Ovary (tissue), 9 donors: ENCODE results near the gene GUCA2B. TPM values are rescaled to one million over a fixed set of nuclear protein-coding genes. Genes with fewer than 3 reads are reported as not detected.

ENCODE experiments used
- DNase-seq, 5 donors: peaks; one replicate each; pipeline ENCODE4 v3.0.0-alpha.2; 2019 to 2020
- H3K27ac ChIP-seq, 2 donors: fragments of 200-600 bp; one replicate each; pipeline versions ENCODE4 v1.5.1 to v1.8.0; 2019 to 2022
- H3K27me3 ChIP-seq: fragments of 200-600 bp; one replicate; pipeline ENCODE4 v1.8.0; 2022
- H3K36me3 ChIP-seq: fragments of 200-600 bp; sonication (generic); one replicate; pipeline ENCODE4 v1.5.1; 2019
- H3K4me1 ChIP-seq: one replicate; pipeline ENCODE4 v1.8.1; 2013; ENCODE audit warnings: mild to moderate bottlenecking, moderate library complexity; ENCODE audit not compliant: insufficient read depth
- H3K4me3 ChIP-seq: fragments of 200-600 bp; sonication (generic); one replicate; pipeline ENCODE4 v1.5.1; 2017
- H3K9me3 ChIP-seq, 2 donors: fragments of 200-600 bp in 1 of 2; sonication (generic) in 1 of 2; one replicate each; pipeline versions ENCODE4 v1.5.1 to v1.8.1; 2013 to 2019; ENCODE audit warnings: mild to moderate bottlenecking in 1 of 2, moderate library complexity in 1 of 2
- EP300 ChIP-seq: sonication (generic); formaldehyde crosslinking; IDR thresholded peaks from one replicate; pipeline ENCODE4 v1.6.1; 2017; ENCODE audit warnings: antibody characterized with exemption
- POLR2A ChIP-seq: fragments of 450-650 bp; IDR thresholded peaks from one replicate; pipeline ENCODE4 v1.6.1; 2017; ENCODE audit warnings: antibody characterized with exemption, mild to moderate bottlenecking, moderate library complexity
- WGBS, 3 donors: extraction: QIAGEN DNeasy Blood & Tissue Kit in 1 of 3; methylation state at CpG; one replicate each; pipeline versions ENCODE4 v1.1.5 to v1.1.7; 2013 to 2017; 5-methylcytosine and 5-hydroxymethylcytosine counted together
- intact Hi-C, 4 donors: fragments of 100-400 bp; cut with DNase I; formaldehyde crosslinking; loops; one replicate each; pipeline versions ENCODE4 v1.11.0 to v1.15.1; 2022 to 2023
- polyA plus RNA-seq, 2 donors: library from polyadenylated mRNA; stranded (reverse); fragments of 200-250 nt in 1 of 2; fragments of 350-450 nt in 1 of 2; fragmentation: Illumina TruSeq in 1 of 2; extraction: RNeasy Lipid Tissue Mini Kit (QIAGEN cat#74804) in 1 of 2; gene quantifications; one replicate each; pipeline ENCODE4 v1.2.3, GENCODE V29; 2013 to 2014
- total RNA-seq, 7 donors: library from RNA; depleted of rRNA in 2 of 7; stranded (reverse); fragments of >200 nt in 2 of 7; fragmentation: NEBNext Ultra II Directional in 3 of 7; extraction: Animal tissue kit (Norgen Biotek cat#: 25700) in 3 of 7; gene quantifications; one replicate each; pipeline versions ENCODE4 v1.1.0 to v1.2.4, GENCODE V29; 2016 to 2023
- TF ChIP-seq, protein P1 (sequence below), 3 donors: fragments of 450-650 bp in 2 of 3; fragments of 200-600 bp in 1 of 3; IDR thresholded peaks; one replicate each; pipeline versions ENCODE4 v1.5.1 to v1.8.0; 2016 to 2022; ENCODE audit warnings: antibody characterized with exemption in 3 of 3, mild to moderate bottlenecking in 1 of 3
- donor health status: DM: no; HTN: no; CAD: no; lungs with moderate emphysema.
- donor health status: DM: no; HTN: no; CAD: no.
- donor health status: Bipolar disorder and iron deficiency.
- donor health status: DM: yes; HTN: yes; CAD: no.
- donor health status: DM: no; HTN: no; CAD: no.
- donor health status: DM: yes; HTN: yes; CAD: no.

Gene GUCA2B
- total and polyA plus RNA-seq, 9 donors, result not detected

DNA sequence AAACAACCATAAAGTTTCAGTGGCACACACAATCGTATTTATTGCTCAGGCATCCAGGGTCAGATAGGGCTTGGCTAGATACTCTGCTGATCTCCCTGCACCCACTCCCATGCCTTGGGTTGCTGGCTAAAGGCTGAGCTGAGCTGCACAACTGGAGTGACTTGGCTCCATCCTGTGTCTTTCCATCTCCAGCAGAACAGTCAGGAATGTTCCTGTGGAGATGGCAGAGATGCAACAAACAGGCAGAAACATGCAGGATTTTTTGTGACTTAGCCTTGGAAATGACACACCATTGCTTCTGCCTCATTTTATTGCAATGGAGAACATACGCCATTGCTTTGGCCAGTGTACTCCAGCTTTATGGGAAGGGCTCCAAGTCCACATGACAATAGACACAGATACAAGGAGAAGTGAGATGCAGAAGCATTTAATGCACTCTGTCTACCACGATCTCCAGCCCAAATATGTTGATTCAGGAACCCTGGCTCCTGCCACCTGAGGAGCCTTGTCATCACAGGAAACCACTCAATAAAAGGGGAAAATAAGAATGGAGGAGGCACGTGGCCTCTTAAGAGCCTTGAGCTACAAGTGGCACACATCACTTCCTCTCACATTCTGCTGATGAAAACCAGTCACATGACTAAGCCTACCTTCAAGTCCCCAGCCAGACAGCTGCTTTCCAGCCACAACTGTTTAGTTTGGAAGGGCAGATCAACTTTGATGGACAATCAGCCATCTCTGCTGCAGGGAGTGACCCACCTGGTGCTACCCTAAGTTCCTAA is 10.1 kb upstream of the GUCA2B start:
- 52 to 63% (median 57%) methylated on average over 4 of the region's 4 CpGs for WGBS, 3 donors
- H3K27me3 ChIP-seq, result no peaks in the 10 kb centered on the region

GRCh38 chr1:42143896-42144710 is 9.1 kb upstream of the GUCA2B start:
- no peak overlapping the region for H3K27ac ChIP-seq
- DNase-seq, result no peak
- no peaks in the 10 kb centered on the region for H3K27me3 ChIP-seq

More for the DNA sequence above, 10.1 kb upstream of the GUCA2B start:
- H3K36me3 ChIP-seq, result no peaks in the 10 kb centered on the region
- H3K27ac ChIP-seq, result no peak overlapping the region
- no peak for DNase-seq
- H3K9me3 ChIP-seq, result no peaks in the 10 kb centered on the region
- no peak overlapping the region for H3K4me3 ChIP-seq
- H3K4me1 ChIP-seq, result no peaks in the 10 kb centered on the region
- intact Hi-C loops, result loop anchor here in 1 of 4 donors (10.0 kb wide), 1 partner anchor 932 kb away; no protein-coding TSS in a partner anchor
- TF ChIP-seq, protein P1, sequence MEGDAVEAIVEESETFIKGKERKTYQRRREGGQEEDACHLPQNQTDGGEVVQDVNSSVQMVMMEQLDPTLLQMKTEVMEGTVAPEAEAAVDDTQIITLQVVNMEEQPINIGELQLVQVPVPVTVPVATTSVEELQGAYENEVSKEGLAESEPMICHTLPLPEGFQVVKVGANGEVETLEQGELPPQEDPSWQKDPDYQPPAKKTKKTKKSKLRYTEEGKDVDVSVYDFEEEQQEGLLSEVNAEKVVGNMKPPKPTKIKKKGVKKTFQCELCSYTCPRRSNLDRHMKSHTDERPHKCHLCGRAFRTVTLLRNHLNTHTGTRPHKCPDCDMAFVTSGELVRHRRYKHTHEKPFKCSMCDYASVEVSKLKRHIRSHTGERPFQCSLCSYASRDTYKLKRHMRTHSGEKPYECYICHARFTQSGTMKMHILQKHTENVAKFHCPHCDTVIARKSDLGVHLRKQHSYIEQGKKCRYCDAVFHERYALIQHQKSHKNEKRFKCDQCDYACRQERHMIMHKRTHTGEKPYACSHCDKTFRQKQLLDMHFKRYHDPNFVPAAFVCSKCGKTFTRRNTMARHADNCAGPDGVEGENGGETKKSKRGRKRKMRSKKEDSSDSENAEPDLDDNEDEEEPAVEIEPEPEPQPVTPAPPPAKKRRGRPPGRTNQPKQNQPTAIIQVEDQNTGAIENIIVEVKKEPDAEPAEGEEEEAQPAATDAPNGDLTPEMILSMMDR (IDR thresholded peaks at IDR 0.05), result no peak
- TF ChIP-seq POLR2A (no peak), EP300 (no peak)

GRCh38 chr1:42144711-42145388 is 8.4 kb upstream of the GUCA2B start:
- no peak overlapping the region for H3K27ac ChIP-seq
- H3K4me1 ChIP-seq, result no peaks in the 10 kb centered on the region
- no peaks in the 10 kb centered on the region for H3K36me3 ChIP-seq
- H3K27me3 ChIP-seq, result no peaks in the 10 kb centered on the region
- H3K4me3 ChIP-seq, result no peak overlapping the region
- TF ChIP-seq EP300, result no peak
- TF ChIP-seq, protein P1 (IDR thresholded peaks at IDR 0.05), result no peak
- no peak for TF ChIP-seq POLR2A
- DNase-seq, result no peak
- H3K9me3 ChIP-seq, result no peaks in the 10 kb centered on the region
- 63 to 73% (median 69%) methylated on average over 12 of the region's 12 CpGs for WGBS, 3 donors
- intact Hi-C loops, result loop anchor here in 1 of 4 donors (10.0 kb wide), 1 partner anchor 930 kb away; no protein-coding TSS in a partner anchor

More at GRCh38 chr1:42143896-42144710, 9.1 kb upstream of the GUCA2B start:
- intact Hi-C loops, result loop anchor here in 1 of 4 donors (10.0 kb wide), 1 partner anchor 931 kb away; no protein-coding TSS in a partner anchor
- no peak for TF ChIP-seq POLR2A
- TF ChIP-seq EP300, result no peak
- TF ChIP-seq, protein P1 (IDR thresholded peaks at IDR 0.05), result no peak
- no peaks in the 10 kb centered on the region for H3K9me3 ChIP-seq
- no peak overlapping the region for H3K4me3 ChIP-seq
- WGBS, 3 donors, result 47 to 54% (median 47%) methylated on average over 13 of the region's 13 CpGs
- no peaks in the 10 kb centered on the region for H3K36me3 ChIP-seq
- no peaks in the 10 kb centered on the region for H3K4me1 ChIP-seq

DNA sequence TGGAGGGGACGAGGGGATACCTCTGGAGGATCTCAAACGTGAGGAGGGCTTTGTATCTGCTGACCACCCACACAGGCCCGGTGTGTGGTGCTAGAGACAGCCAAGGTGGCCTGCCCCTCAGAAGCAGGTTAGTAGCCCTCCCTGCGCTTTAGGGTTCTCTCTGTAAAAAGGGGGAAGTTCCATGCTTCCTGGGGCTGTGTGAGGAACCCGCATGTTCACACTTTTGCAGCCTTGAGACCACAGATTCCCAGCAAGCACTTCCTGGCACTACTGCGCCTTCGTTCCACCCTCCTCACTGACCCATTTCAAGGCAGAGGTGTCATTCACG is 7.9 kb upstream of the GUCA2B start:
- intact Hi-C loops, result loop anchor here in 1 of 4 donors (10.0 kb wide), 1 partner anchor 929 kb away; no protein-coding TSS in a partner anchor
- DNase-seq, result no peak
- no peaks in the 10 kb centered on the region for H3K36me3 ChIP-seq

More for the DNA sequence above, 7.9 kb upstream of the GUCA2B start:
- WGBS, 3 donors, result 32 to 58% (median 51%) methylated on average over 8 of the region's 8 CpGs
- no peak overlapping the region for H3K4me3 ChIP-seq
- H3K27me3 ChIP-seq, result no peaks in the 10 kb centered on the region
- no peaks in the 10 kb centered on the region for H3K9me3 ChIP-seq
- no peak overlapping the region for H3K27ac ChIP-seq
- TF ChIP-seq, protein P1 (IDR thresholded peaks at IDR 0.05), result no peak
- TF ChIP-seq POLR2A (no peak), EP300 (no peak)
- H3K4me1 ChIP-seq, result no peaks in the 10 kb centered on the region
